ENCODE data around the gene CHL1. TPM values are rescaled to one million over a fixed set of nuclear protein-coding genes. Genes with fewer than 3 reads are reported as not detected.

The CHL1 gene
- total RNA-seq, 1 donor from 2014 or later: 20.2 TPM

DNA sequence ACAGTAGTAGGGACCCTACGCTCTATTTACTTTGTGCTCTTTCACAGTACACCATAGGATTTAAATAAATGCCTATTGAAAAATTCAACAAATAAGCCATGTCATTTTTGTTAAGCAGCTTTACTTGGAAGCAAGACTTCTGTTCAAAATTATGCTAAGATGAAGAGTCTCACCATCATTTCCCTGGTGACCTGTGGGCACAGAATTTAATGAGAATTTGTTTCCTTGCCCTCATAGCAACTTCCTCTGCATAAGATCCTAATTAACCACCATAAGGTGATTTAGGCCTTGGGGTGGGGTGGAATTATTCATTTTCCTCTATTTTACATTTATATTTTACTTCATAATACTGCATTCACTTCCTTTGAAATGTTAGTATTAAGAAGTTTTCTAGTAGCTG lies 70.5 kb downstream of the CHL1 start:
- H3K36me3 ChIP-seq: no peaks in the 10 kb centered on the region
- ATAC-seq: no peak
- no peak overlapping the region for H3K27ac ChIP-seq
- no peaks in the 10 kb centered on the region for H3K4me1 ChIP-seq
- H3K27me3 ChIP-seq (ENCODE audit: low read depth): no peaks in the 10 kb centered on the region
- no peaks in the 10 kb centered on the region for H3K9me3 ChIP-seq
- TF ChIP-seq, protein P1, sequence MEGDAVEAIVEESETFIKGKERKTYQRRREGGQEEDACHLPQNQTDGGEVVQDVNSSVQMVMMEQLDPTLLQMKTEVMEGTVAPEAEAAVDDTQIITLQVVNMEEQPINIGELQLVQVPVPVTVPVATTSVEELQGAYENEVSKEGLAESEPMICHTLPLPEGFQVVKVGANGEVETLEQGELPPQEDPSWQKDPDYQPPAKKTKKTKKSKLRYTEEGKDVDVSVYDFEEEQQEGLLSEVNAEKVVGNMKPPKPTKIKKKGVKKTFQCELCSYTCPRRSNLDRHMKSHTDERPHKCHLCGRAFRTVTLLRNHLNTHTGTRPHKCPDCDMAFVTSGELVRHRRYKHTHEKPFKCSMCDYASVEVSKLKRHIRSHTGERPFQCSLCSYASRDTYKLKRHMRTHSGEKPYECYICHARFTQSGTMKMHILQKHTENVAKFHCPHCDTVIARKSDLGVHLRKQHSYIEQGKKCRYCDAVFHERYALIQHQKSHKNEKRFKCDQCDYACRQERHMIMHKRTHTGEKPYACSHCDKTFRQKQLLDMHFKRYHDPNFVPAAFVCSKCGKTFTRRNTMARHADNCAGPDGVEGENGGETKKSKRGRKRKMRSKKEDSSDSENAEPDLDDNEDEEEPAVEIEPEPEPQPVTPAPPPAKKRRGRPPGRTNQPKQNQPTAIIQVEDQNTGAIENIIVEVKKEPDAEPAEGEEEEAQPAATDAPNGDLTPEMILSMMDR (IDR thresholded peaks at IDR 0.05): no peak
- no peak for DNase-seq
- H3K4me3 ChIP-seq: no peak overlapping the region
- intact Hi-C loops (cut with DNase I): no loop called here

DNA sequence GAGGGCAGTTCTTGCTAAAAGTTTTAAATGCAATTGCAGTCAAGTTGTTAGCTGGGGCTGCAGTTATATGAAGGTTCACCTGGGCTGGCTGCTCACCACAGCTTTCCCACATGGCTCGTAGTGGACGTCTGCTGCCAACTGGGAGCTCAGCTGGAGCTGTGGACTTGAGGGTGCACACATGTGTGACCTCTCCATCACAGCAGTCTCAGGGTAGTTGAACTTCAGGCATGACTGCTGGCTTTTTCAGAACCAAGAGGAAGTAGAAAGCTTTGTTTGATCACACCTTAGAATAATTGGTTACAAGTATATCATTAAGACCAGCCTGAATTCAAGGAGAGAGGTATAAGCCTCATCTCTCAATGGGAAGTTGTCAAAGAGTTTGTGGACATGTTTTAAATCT lies 74.1 kb downstream of the CHL1 start:
- no peaks in the 10 kb centered on the region for H3K4me1 ChIP-seq
- ATAC-seq: no peak
- TF ChIP-seq, protein P1 (IDR thresholded peaks at IDR 0.05): no peak
- H3K27me3 ChIP-seq (ENCODE audit: low read depth): no peaks in the 10 kb centered on the region
- H3K36me3 ChIP-seq: no peaks in the 10 kb centered on the region
- no peak for DNase-seq
- no peak overlapping the region for H3K4me3 ChIP-seq
- intact Hi-C loops (cut with DNase I): no loop called here
- H3K9me3 ChIP-seq: no peaks in the 10 kb centered on the region
- no peak overlapping the region for H3K27ac ChIP-seq

DNA sequence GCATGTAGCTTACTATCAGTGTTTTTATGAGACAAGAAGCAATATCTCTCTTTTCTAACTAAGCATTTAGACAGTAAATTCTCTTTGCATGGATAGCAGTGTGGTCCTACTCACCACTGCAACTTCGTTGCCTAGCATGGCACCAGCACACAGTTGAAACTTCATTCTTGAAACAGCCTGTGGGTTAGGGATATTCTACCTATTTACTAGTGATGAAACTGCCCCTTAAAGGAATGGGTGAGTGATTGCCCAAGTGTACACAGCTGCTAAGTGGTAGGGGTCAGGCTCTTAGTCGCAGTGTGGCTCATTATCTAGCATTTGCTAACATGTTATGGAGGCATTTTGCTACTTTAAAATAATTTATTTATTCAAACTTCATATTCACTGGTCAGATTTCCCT lies 78.4 kb downstream of the CHL1 start:
- TF ChIP-seq, protein P1 (IDR thresholded peaks at IDR 0.05): no peak
- intact Hi-C loops (cut with DNase I): no loop called here
- Histone ChIP-seq H3K27me3 (ENCODE audit: low read depth) (no peaks in the 10 kb centered on the region), H3K4me3 (no peak overlapping the region), H3K9me3 (no peaks in the 10 kb centered on the region), H3K27ac (no peak overlapping the region), H3K4me1 (no peaks in the 10 kb centered on the region), H3K36me3 (no peaks in the 10 kb centered on the region)
- DNase-seq: no peak
- no peak for ATAC-seq

DNA sequence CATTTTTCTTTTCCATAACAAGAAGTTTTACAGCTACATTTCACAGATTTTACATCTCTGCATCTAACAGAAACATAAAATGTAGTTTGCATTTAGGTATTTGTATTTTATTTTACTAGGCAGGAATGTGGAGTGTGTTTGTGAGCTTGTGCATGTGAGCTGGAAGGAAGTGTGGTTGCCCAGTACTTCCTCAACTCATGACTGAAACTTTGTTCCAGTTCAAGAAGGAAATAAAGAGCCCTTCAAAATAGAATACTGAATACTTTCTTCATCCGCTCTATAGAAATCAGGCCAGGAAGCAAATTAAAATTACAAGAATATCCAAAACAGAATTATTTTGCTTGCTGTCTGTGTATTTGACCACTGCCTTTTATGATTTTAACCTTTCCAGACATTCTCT lies 81.3 kb downstream of the CHL1 start:
- intact Hi-C loops (cut with DNase I): no loop called here
- H3K9me3 ChIP-seq: no peaks in the 10 kb centered on the region
- DNase-seq (no peak), ATAC-seq (no peak)
- H3K4me3 ChIP-seq: no peak overlapping the region
- H3K36me3 ChIP-seq: no peaks in the 10 kb centered on the region
- H3K27ac ChIP-seq: no peak overlapping the region
- H3K27me3 ChIP-seq (ENCODE audit: low read depth): no peaks in the 10 kb centered on the region
- no peaks in the 10 kb centered on the region for H3K4me1 ChIP-seq
- TF ChIP-seq, protein P1 (IDR thresholded peaks at IDR 0.05): no peak

DNA sequence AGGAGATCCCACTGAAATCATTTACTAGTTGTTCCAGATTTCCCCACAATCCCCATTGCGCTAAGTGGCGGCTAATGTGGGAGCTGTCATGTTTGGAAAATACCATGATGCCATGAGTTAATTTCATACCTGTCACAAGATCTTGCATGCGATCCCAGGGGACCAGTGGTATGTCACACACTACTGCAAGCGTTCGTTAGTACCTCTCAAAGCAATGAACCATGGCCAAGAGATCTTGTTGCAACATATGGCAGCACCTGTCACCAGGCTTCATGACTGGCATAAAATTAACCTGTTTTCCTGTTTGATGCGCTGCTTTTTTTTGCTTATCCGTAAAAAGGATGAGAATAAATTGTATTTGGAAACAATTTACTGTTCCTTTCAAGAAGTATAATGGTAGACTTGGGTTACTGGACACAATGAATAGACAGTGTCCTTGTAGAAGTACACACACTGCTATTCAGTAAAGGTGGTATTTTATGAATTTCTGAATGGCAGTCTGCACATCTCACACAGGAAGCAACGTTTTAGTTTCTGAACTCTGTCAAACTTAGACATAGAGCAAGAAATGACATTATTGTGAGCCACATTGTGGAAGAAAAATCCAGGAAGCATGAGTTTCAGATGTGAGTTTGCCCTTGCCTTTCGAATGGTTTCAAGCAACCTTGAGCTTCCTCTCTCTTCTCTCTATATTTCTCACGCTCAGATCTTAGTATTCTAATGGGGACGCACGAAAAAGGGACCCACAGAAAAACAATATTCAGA lies 81.9 kb downstream of the CHL1 start:
- H3K4me1 ChIP-seq: no peaks in the 10 kb centered on the region
- H3K27me3 ChIP-seq (ENCODE audit: low read depth): no peaks in the 10 kb centered on the region
- no peaks in the 10 kb centered on the region for H3K36me3 ChIP-seq
- no peak overlapping the region for H3K4me3 ChIP-seq
- intact Hi-C loops (cut with DNase I): no loop called here
- H3K9me3 ChIP-seq: no peaks in the 10 kb centered on the region
- no peak for ATAC-seq
- no peak for DNase-seq
- no peak overlapping the region for H3K27ac ChIP-seq
- TF ChIP-seq, protein P1 (IDR thresholded peaks at IDR 0.05): no peak
